HG03565 (cell line): Measurements from ENCODE around the gene ABCC2.
"Not testable (repeated sequence)": the region's sequence is repeated elsewhere in the genome, so short reads cannot be mapped to it uniquely, and the experiment has no call there.

ENCODE experiments used
- ATAC-seq: cut with Tn5 transposase; IDR thresholded peaks from one replicate; pipeline ENCODE4 v1.9.1; 2021; ENCODE audit warnings: mild to moderate bottlenecking, moderate library complexity; ENCODE audit not compliant: unreplicated experiment

Gene ABCC2

GRCh38 chr10:99851825-99852224, 69.4 kb downstream of the ABCC2 start:
- ATAC-seq, result no peak

- ATAC-seq, result no peak
Measured at GRCh38 chr10:99852481-99853213, 70.2 kb downstream of the ABCC2 start.

- no peak for ATAC-seq
Measured at GRCh38 chr10:99853655-99854054, 71.2 kb downstream of the ABCC2 start.

GRCh38 chr10:99854860-99855259, 72.4 kb downstream of the ABCC2 start:
- no peak for ATAC-seq

- no peak for ATAC-seq
Measured at GRCh38 chr10:99855479-99856071, 73.1 kb downstream of the ABCC2 start.

GRCh38 chr10:99858849-99859248, 76.4 kb downstream of the ABCC2 start:
- no peak for ATAC-seq

GRCh38 chr10:99859585-99859984, 77.1 kb downstream of the ABCC2 start:
- ATAC-seq, result no peak

- no peak for ATAC-seq
Measured at GRCh38 chr10:99860466-99860865, 78.0 kb downstream of the ABCC2 start.

- ATAC-seq, result not testable (repeated sequence)
Measured at GRCh38 chr10:99863535-99864240, 81.2 kb downstream of the ABCC2 start.

GRCh38 chr10:99867250-99867649, 84.8 kb downstream of the ABCC2 start:
- not testable (repeated sequence) for ATAC-seq

- ATAC-seq, result no peak
Measured at GRCh38 chr10:99869581-99870122, 87.2 kb downstream of the ABCC2 start.

- no peak for ATAC-seq
Measured at GRCh38 chr10:99870123-99870730, 87.8 kb downstream of the ABCC2 start.

- ATAC-seq, result no peak
Measured at GRCh38 chr10:99872367-99873162, 90.1 kb downstream of the ABCC2 start.

GRCh38 chr10:99873846-99874245, 91.4 kb downstream of the ABCC2 start:
- no peak for ATAC-seq

- ATAC-seq, result no peak
Measured at GRCh38 chr10:99874341-99875085, 92.1 kb downstream of the ABCC2 start.

GRCh38 chr10:99875473-99875872, 93.0 kb downstream of the ABCC2 start:
- no peak for ATAC-seq

- ATAC-seq, result no peak
Measured at GRCh38 chr10:99880080-99880835, 97.8 kb downstream of the ABCC2 start.

- ATAC-seq, result no peak
Measured at GRCh38 chr10:99881371-99881770, 98.9 kb downstream of the ABCC2 start.

GRCh38 chr10:99883523-99883922, 101.1 kb downstream of the ABCC2 start:
- ATAC-seq, result no peak
